SK-N-MC (cell line): ENCODE results near the gene SLC35F3.

Source experiments
- EZH2 ChIP-seq: fragments of 200-600 bp; sonication (generic); IDR thresholded peaks from one replicate; pipeline ENCODE4 v1.6.1; 2017; ENCODE audit warnings: antibody characterized with exemption
- FOXP2 ChIP-seq: optimal IDR thresholded peaks from 2 replicates; pipeline ENCODE3; 2011; ENCODE audit warnings: mild to moderate bottlenecking, moderate library complexity; ENCODE audit not compliant: insufficient read depth; ENCODE audit errors: extremely low read length, control extremely low read depth
- POLR2AphosphoS5 ChIP-seq: IDR thresholded peaks from 2 replicates; pipeline ENCODE4 v1.6.1; 2012; ENCODE audit warnings: mild to moderate bottlenecking, low read depth, low read length, borderline replicate concordance

DNA sequence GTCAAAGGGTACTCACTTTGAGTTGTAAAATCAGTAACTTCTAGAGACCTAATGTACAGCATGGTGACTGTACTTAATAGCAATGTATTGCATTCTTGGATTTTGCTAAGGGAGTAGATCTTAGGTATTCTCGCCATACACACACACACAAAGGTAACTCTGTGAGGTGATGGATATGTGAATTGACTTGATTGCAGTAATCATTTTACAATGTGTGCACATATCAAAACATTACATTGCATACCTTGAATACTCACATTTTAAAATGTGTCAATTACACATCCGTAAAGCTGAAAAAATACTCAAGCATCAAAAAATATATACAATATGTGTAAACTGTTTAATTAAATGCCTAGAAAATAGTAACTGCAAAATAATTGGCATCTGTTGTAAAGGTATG, 86.0 kb downstream of the SLC35F3 start:
- TF ChIP-seq EZH2: no peak
- TF ChIP-seq POLR2AphosphoS5: no peak
- no peak for TF ChIP-seq FOXP2
